OCI-M1 (cell line): ENCODE measurements around the gene KIR3DL3.
A peak's percentile ranks its signal among the peaks of the same experiment; 100 is the strongest.
"Not testable (repeated sequence)": the region's sequence is repeated elsewhere in the genome, so short reads cannot be mapped to it uniquely, and the experiment has no call there.

Source experiments
- DNase-seq: peaks from one replicate; lab custom pipeline; 2025; lab: John Stamatoyannopoulos, UW

KIR3DL3 gene

DNA sequence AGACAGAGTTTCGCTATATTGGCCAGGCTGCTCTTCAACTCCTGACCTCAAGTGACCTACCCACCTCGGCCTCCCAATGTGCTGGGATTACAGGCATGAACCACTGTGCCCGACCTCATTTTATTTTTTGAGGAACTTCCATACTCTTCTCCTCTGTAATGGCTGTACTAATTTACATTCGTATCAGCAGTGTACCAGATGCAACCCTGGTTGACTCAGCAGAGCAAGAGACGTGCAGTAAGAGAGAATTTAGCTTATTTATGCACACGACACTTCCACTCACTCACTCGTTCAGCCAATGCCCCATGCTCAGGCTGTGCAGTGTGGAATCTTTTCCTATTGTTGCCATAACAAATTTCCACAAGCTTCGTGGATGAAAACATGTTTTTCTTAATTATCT lies 6.9 kb downstream of the KIR3DL3 start:
- DNase-seq: peak; percentile 23

DNA sequence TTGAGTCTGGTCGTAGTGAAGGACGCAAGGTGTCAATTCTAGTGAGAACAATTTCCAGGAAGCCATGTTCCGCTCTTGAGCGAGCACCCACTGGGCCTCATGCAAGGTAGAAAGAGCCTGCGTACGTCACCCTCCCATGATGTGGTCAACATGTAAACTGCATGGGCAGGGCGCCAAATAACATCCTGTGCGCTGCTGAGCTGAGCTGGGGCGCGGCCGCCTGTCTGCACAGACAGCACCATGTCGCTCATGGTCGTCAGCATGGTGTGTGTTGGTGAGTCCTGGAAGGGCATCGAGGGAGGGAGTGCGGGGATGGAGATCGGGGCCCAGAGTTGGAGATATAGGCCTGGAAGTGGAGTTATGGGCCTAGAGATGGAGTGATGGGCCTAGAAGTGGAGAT lies 14.1 kb downstream of the KIR3DL3 start, which contains the start of gene KIR2DL3:
KIR2DL3 (plus strand) TSS at position 208 of the 400 bp plus-strand sequence; CDS start at position 241, 33 bp downstream.
- DNase-seq: not testable (repeated sequence)

DNA sequence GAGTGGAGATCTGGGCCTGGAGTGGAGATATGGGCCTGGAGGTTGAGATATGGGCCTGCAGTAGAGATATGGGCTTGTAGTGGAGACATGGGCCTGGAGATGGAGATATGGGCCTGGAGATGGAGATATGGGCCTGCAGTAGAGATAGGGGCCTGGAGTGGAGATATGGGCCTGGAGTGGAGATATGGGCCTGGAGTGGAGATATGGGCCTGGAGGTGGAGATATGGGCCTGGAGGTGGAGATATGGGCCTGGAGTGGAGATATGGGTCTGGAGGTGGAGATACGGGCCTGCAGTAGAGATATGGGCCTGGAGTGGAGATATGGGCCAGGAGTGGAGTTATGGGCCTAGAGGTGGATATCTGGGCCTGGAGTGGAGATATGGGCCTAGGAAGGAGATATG lies 14.5 kb downstream of the KIR3DL3 start:
- DNase-seq: no peak

DNA sequence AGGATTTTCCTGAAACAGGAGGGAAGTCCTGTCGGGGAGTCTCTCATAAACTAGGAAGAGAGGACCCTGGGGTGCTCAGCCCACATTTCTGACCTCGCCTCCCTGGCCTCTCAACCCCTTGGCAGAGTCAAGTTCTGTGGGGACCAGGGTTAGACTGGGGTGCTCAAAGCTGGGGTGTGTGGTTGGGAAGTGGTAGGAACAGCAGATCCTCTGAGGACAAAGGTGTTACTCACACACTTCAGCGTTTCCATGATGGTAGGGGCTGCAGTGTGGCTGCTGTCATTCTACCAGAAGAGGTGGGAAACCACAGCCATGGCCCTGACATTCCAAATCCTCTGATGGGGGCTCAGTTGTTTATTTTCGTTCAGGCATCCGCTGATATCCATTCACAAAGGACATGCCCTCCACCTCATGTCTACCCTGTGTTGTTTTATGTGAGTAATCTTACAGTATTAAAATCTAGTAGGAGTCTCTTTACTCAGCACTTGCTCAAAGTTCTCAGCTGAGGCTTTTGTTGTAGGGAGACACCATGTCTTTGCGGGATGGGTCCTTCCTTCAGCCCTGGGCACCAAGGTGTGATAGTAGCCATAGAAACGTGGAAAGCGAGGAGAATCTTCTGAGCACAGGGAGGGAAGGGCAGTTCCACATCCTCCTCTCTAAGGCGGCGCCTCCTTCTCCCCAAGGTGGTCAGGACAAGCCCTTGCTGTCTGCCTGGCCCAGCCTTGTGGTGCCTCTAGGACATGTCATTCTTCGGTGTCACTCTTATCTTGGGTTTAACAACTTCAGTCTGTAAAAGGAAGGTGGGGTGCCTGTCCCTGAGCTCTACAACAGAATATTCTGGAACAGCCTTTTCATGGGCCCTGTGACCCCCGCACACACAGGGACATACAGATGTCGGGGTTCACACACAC lies 15.6 kb downstream of the KIR3DL3 start:
- no peak for DNase-seq

DNA sequence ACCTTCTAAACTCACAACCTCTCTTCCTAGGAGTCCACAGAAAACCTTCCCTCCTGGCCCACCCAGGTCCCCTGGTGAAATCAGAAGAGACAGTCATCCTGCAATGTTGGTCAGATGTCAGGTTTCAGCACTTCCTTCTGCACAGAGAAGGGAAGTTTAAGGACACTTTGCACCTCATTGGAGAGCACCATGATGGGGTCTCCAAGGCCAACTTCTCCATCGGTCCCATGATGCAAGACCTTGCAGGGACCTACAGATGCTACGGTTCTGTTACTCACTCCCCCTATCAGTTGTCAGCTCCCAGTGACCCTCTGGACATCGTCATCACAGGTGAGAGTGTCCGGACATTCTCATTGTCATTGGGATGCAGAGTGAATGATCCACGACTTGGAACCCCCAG lies 17.7 kb downstream of the KIR3DL3 start:
- DNase-seq: not testable (repeated sequence)

DNA sequence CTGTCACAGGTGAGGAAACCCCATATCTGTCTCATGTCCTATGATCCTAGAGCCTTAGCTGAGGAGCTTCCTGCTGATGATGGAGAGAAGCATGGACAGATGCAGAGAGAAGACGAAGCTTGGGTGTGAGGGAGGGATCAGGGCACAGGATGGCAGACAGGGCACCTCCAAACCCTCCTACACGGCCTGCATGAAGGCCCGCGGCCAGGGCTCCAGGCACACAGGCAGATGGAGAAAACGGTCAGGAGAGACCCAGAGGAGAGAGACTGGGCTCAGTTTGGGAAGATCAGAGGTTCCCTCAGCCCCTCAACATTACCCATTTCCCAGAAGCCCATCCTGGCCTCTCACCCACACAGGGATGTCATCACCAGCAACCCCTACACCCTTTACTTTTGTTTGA lies 19.8 kb downstream of the KIR3DL3 start:
- DNase-seq: not testable (repeated sequence)

DNA sequence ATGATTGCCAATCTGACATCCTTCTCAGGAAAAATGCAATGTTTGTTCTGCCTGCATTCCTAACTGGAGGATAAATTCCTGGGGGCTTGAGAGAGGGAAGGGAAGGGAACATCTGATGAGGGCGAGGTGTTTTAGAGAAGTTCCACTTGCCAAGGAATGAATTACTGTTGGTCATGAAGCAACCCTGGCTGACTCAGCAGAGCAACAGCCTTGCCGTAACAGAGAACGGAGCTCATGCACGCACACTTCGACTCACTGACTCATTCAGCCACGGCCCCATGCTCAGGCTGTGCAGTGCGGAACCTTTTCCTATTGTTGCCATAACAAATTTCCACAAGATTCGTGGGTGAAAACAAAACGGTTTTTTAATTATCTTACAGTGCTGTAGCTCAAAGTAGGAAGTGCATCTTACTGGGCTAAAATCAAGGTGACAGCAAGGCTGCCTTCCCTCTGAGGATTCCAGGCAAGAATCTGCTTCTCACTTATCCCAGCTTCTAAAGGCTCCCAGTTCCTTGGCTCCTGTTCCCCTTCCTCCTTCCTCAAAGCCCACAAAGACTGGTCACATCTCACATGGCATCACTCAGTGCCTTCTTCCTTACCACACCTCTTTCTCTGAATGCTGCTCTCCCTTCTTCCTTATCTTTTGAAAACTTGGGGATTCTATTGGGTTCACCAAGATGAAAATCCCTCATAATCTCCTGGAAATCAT lies 23.5 kb downstream of the KIR3DL3 start:
- DNase-seq: peak; percentile 40

DNA sequence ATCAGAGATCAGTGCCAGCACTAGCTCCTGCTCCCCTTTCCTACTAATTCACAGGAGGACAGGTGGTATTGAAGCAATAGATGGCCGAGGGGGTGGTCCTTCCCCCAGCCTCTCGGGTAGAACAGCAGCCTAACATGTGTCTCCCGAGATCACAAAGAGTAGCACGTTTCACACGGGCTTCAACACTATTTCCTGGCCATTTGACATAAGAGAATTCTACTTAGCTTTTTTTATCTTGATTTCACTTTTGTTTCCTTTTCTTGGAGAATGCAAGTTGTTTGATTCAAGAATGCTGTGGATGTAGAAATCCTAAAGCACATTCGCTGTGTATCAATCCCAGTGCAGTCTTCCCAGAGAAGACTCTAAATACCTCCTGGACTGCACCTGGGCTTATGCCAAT lies 26.0 kb downstream of the KIR3DL3 start:
- not testable (repeated sequence) for DNase-seq

DNA sequence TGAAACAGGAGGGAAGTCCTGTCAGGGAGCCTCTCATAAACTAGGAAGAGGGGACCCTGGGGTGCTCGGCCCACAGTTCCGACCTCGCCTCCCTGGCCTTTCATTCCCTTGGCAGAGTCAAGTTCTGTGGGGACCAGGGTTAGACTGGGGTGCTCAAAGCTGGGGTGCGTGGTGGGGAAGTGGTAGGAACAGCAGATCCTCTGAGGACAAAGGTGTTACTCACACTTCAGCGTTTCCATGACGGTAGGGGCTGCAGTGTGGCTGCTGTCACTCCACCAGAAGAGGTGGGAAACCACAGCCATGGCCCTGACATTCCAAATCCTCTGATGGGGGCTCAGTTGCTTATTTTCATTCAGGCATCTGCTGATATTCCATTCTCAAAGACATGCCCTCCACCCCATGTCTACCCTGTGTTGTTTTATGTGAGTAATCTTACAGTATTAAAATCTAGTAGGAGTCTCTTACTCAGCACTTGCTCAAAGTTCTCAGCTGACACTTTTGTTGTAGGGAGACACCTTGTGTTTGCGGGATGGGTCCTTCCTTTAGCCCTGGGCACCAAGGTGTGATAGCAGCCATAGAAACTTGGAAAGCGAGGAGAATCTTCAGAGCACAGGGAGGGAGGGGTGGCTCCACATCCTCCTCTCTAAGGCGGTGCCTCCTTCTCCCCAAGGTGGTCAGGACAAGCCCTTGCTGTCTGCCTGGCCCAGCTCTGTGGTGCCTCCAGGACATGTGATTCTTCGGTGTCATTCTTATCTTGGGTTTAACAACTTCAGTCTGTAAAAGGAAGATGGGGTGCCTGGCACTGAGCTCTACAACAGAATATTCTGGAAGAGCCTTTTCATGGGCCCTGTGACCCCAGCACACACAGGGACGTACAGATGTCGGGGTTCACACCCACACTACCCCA lies 32.2 kb downstream of the KIR3DL3 start:
- not testable (repeated sequence) for DNase-seq

DNA sequence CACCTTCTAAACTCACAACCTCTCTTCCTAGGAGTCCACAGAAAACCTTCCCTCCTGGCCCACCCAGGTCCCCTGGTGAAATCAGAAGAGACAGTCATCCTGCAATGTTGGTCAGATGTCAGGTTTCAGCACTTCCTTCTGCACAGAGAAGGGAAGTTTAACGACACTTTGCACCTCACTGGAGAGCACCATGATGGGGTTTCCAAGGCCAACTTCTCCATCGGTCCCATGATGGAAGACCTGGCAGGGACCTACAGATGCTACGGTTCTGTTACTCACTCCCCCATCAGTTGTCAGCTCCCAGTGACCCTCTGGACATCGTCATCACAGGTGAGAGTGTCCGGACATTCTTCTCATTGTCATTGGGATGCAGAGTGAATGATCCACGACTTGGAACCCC lies 34.3 kb downstream of the KIR3DL3 start:
- DNase-seq: not testable (repeated sequence)

DNA sequence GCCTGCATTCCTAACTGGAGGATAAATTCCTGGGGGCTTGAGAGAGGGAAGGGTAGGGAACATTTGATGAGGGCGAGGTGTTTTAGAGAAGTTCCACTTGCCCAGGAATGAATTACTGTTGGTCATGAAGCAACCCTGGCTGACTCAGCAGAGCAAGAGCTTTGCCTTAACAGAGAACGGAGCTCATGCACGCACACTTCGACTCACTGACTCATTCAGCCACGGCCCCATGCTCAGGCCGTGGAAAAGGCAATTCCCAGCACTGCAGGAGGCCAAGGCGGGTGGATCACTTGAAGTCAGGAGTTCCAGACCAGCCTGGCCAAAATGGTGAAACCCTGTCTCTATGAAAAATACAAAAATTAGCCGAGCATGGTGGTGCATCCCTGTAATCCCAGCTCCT lies 40.0 kb downstream of the KIR3DL3 start:
- DNase-seq: not testable (repeated sequence)

DNA sequence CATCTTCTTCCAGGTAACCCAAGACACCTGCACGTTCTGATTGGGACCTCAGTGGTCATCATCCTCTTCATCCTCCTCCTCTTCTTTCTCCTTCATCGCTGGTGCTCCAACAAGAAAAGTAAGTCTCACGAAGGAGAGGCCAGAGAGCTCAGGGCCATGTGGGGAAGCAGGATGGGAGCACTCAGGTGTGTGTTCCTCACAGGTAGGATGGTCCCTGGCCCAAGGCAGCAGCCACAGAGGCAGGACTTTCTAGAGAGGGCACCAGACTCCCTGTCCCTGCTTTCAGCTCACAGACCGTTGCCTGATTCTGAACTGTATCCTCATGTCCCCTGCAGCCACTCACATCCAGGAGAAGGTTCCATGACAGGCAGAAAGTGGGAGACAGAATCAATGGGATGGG lies 42.2 kb downstream of the KIR3DL3 start:
- not testable (repeated sequence) for DNase-seq

DNA sequence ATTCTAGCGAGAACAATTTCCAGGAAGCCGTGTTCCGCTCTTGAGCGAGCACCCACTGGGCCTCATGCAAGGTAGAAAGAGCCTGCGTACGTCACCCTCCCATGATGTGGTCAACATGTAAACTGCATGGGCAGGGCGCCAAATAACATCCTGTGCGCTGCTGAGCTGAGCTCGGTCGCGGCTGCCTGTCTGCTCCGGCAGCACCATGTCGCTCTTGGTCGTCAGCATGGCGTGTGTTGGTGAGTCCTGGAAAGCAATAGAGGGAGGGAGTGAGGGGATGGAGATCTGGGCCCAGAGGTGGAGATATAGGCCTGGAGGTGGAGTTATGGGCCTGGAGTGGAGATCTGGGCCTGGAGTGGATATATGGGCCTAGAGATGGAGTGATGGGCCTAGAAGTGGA lies 45.4 kb downstream of the KIR3DL3 start, which contains the start of gene KIR2DL1:
KIR2DL1 (plus strand) TSS at position 148 of the 400 bp plus-strand sequence; CDS start at position 206, 58 bp downstream.
- not testable (repeated sequence) for DNase-seq

DNA sequence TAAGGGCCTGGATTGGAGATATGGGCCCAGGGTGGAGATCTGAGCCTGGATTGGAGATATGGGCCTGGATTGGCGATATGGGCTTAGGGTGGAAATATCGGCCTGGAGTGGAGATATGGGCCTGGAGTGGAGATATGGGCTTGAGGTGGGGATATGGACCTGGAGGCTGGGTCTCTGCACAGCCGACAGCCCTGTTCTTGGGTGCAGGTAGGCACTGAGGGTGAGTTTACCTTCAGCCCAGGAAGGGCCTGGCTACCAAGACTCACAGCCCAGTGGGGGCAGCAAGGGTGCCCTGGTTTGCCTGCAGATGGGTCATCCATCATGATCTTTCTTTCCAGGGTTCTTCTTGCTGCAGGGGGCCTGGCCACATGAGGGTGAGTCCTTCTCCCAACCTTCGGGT lies 46.3 kb downstream of the KIR3DL3 start:
- not testable (repeated sequence) for DNase-seq

DNA sequence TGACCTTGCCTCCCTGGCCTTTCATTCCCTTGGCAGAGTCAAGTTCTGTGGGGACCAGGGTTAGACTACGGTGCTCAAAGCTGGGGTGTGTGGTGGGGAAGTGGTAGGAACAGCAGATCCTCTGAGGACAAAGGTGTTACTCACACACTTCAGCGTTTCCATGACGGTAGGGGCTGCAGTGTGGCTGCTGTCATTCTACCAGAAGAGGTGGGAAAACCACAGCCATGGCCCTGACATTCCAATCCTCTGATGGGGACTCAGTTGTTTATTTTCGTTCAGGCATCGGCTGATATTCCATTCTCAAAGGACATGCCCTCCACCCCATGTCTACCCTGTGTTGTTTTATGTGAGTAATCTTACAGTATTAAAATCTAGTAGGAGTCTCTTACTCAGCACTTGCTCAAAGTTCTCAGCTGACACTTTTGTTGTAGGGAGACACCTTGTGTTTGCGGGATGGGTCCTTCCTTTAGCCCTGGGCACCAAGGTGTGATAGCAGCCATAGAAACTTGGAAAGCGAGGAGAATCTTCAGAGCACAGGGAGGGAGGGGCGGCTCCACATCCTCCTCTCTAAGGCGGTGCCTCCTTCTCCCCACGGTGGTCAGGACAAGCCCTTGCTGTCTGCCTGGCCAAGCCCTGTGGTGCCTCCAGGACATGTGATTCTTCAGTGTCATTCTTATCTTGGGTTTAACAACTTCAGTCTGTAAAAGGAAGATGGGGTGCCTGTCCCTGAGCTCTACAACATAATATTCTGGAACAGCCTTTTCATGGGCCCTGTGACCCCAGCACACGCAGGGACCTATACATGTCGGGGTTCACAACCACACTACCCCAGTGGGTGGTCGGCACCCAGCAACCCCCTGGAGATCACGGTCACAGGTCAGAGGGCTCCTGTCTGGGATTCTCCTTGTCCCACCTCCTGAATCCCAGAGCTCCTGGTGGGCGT lies 47.0 kb downstream of the KIR3DL3 start:
- DNase-seq: not testable (repeated sequence)

DNA sequence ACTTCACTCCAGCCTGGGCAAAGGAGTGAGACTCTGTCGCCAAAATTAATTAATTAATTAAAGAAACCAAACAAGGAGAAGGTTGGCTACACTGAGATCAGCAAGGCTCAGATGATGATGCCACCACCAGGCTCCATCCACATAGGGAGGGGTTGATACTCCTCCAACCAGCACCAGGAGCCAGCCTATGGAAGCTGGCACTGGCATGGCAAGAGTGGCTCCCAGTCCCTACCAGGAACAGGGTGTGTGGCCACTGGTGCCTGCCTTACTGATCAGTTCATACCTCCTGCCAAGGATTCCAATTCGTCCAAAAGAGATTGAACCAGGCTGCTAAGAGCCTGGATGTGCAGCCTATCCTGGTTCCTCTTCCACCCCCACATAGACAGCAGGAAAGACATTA lies 48.4 kb downstream of the KIR3DL3 start:
- not testable (repeated sequence) for DNase-seq

DNA sequence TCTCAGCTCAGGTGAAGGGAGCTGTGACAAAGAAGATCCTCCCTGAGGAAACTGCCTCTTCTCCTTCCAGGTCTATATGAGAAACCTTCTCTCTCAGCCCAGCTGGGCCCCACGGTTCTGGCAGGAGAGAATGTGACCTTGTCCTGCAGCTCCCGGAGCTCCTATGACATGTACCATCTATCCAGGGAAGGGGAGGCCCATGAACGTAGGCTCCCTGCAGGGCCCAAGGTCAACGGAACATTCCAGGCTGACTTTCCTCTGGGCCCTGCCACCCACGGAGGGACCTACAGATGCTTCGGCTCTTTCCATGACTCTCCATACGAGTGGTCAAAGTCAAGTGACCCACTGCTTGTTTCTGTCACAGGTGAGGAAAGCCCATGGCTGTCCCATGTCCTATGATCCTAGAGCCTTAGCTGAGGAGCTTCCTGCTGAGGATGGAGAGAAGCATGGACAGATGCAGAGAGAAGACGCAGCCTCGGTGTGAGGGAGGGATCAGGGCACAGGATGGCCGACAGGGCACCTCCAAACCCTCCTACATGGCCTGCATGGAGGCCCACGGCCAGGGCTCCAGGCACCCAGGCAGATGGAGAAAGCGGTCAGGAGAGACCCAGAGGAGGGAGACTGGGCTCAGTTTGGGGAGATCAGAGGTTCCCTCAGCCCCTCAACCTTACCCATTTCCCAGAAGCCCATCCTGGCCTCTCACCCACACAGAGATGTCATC lies 51.0 kb downstream of the KIR3DL3 start:
- DNase-seq: not testable (repeated sequence)

DNA sequence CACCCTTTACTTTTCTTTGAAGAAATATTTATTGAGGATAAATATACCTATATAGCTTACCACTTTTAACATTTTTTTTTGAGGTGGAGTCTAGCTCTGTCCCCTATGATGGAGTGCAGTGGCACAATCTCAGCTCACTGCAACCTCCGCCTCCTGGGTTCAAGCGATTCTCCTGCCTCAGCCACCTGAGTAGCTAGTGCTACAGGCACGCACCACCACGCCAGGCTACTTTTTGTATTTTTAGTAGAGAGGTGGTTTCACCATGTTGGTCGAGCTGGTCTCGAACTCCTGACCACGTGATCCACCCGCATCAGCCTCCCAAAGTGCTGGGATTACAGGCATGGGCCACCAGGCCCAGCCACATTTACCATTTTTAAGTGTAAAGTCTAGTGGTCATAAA lies 51.6 kb downstream of the KIR3DL3 start:
- not testable (repeated sequence) for DNase-seq

DNA sequence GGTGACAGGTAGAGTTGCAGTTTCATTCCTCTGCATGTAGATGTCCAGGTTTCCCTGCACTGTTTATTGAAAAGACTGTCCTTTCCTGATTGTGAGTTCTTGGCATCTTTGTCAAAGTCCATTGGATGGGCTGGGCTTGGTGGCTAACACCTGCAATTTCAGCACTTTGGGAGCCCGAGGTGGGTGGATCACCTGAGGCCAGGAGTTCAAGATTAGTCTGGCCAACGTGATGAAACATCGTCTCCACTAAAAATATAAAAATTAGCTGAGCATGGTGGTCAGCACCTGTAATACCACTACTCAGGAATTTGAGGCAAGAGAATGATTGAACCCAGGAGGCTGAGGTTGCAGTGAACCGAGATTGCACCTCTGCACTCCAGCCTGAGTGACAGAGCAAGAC lies 53.6 kb downstream of the KIR3DL3 start:
- not testable (repeated sequence) for DNase-seq

DNA sequence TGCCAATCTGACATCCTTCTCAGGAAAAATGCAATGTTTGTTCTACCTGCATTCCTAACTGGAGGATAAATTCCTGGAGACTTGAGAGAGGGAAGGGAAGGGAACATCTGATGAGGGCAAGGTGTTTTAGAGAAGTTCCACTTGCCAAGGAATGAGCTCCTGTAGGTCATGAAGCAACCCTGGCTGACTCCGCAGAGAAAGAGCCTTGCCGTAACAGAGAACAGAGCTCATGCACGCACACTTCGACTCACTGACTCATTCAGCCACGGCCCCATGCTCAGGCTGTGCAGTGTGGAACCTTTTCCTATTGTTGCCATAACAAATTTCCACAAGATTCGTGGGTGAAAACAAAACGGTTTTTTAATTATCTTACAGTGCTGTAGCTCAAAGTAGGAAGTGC lies 54.7 kb downstream of the KIR3DL3 start:
- DNase-seq: not testable (repeated sequence)
